ENCODE results near the gene DIPK1A. TPM values are rescaled to one million over a fixed set of nuclear protein-coding genes. Genes with fewer than 3 reads are reported as not detected.

The DIPK1A gene
- 10 to 100 TPM; 10.8 to 18.3 TPM for total RNA-seq

GRCh38 chr1:92961131-92961895 is at the start of gene DIPK1A:
Gene DIPK1A, minus strand, starts transcription at chr1:92961462. Its CDS starts 33 bp downstream, at chr1:92961429.
- H3K9me3 ChIP-seq: no peaks in the 10 kb centered on the region
- ATAC-seq (ENCODE audit: insufficient number of reproducible peaks, low FRiP score, low read depth) (peak; percentile 24), DNase-seq (ENCODE audit: low spot score) (no peak)
- peaks cover 20 to 40% of the 10 kb centered on the region in 2 donors for H3K4me1 ChIP-seq (ENCODE audit: control insufficient read depth in 1 of 2, low read depth in 2 of 2)
- peak within 1 kb of the TSS; percentile 97 to 98 for H3K27ac ChIP-seq
- TF ChIP-seq CTCF (IDR thresholded peaks at IDR 0.05): no peak
- H3K27me3 ChIP-seq (replicated peaks; ENCODE audit: insufficient read depth): no peaks in the 10 kb centered on the region
- peak within 1 kb of the TSS; percentile 98 for H3K4me3 ChIP-seq
- no peaks in the 10 kb centered on the region for H3K36me3 ChIP-seq

GRCh38 chr1:93007941-93008577 is 46.8 kb upstream of the DIPK1A start:
- H3K27me3 ChIP-seq (replicated peaks; ENCODE audit: insufficient read depth): no peaks in the 10 kb centered on the region
- H3K4me1 ChIP-seq (ENCODE audit: control insufficient read depth in 1 of 2, low read depth in 2 of 2): no peaks in the 10 kb centered on the region
- H3K4me3 ChIP-seq: no peak overlapping the region
- no peak overlapping the region for H3K27ac ChIP-seq
- no peaks in the 10 kb centered on the region for H3K36me3 ChIP-seq
- no peak for ATAC-seq (ENCODE audit: insufficient number of reproducible peaks, low FRiP score, low read depth)
- TF ChIP-seq CTCF (IDR thresholded peaks at IDR 0.05): no peak
- no peak for DNase-seq (ENCODE audit: low spot score)
- no peaks in the 10 kb centered on the region for H3K9me3 ChIP-seq

- TF ChIP-seq CTCF (IDR thresholded peaks at IDR 0.05): no peak
- no peak overlapping the region for H3K4me3 ChIP-seq
- H3K9me3 ChIP-seq: no peaks in the 10 kb centered on the region
- peaks cover 3 to 6% of the 10 kb centered on the region in 2 donors for H3K4me1 ChIP-seq (ENCODE audit: control insufficient read depth in 1 of 2, low read depth in 2 of 2)
- H3K27me3 ChIP-seq (replicated peaks; ENCODE audit: insufficient read depth): no peaks in the 10 kb centered on the region
- H3K27ac ChIP-seq: no peak overlapping the region
- ATAC-seq (ENCODE audit: insufficient number of reproducible peaks, low FRiP score, low read depth) (no peak), DNase-seq (ENCODE audit: low spot score) (no peak)
- no peaks in the 10 kb centered on the region for H3K36me3 ChIP-seq
These were observed 44.0 kb upstream of the DIPK1A start for GRCh38 chr1:93005252-93005598.

GRCh38 chr1:93004566-93005251 is 43.4 kb upstream of the DIPK1A start:
- no peak for TF ChIP-seq CTCF (IDR thresholded peaks at IDR 0.05)
- Histone ChIP-seq H3K27ac (no peak overlapping the region), H3K9me3 (no peaks in the 10 kb centered on the region), H3K4me1 (ENCODE audit: control insufficient read depth in 1 of 2, low read depth in 2 of 2) (peaks cover 6% of the 10 kb centered on the region in 2 donors), H3K4me3 (no peak overlapping the region), H3K36me3 (no peaks in the 10 kb centered on the region), H3K27me3 (replicated peaks; ENCODE audit: insufficient read depth) (no peaks in the 10 kb centered on the region)
- no peak for ATAC-seq (ENCODE audit: insufficient number of reproducible peaks, low FRiP score, low read depth)
- DNase-seq (ENCODE audit: low spot score): no peak

GRCh38 chr1:93003981-93004380 is 42.7 kb upstream of the DIPK1A start:
- no peaks in the 10 kb centered on the region for H3K36me3 ChIP-seq
- DNase-seq (ENCODE audit: low spot score) (no peak), ATAC-seq (ENCODE audit: insufficient number of reproducible peaks, low FRiP score, low read depth) (no peak)
- H3K27me3 ChIP-seq (replicated peaks; ENCODE audit: insufficient read depth): no peaks in the 10 kb centered on the region
- no peak for TF ChIP-seq CTCF (IDR thresholded peaks at IDR 0.05)
- no peak overlapping the region for H3K4me3 ChIP-seq
- H3K27ac ChIP-seq: no peak overlapping the region
- no peaks in the 10 kb centered on the region for H3K9me3 ChIP-seq
- peaks cover 6% of the 10 kb centered on the region in 2 donors for H3K4me1 ChIP-seq (ENCODE audit: control insufficient read depth in 1 of 2, low read depth in 2 of 2)

All from thoracic aorta (tissue), 2 donors.